SU-DHL-6 (cell line): Measurements from ENCODE around the gene TGFB2.
"Not testable (repeated sequence)": the region's sequence is repeated elsewhere in the genome, so short reads cannot be mapped to it uniquely, and the experiment has no call there.

Source experiments
- H2AFZ ChIP-seq: fragments of 200-600 bp; sonication (generic); 2 replicates; pipeline ENCODE4 v1.6.1; 2014; ENCODE audit warnings: low read depth, mild to moderate bottlenecking, moderate library complexity, mixed read lengths, antibody characterized with exemption, low read length; ENCODE audit not compliant: severe bottlenecking
- H3F3A ChIP-seq: fragments of 200-600 bp; shearing (Covaris generic); 2 replicates; pipeline ENCODE4 v1.6.0; 2016; ENCODE audit warnings: antibody characterized with exemption, mild to moderate bottlenecking; ENCODE audit not compliant: insufficient read depth
- H3K27ac ChIP-seq: fragments of 200-600 bp; sonication (generic); 2 replicates; pipeline ENCODE4 v1.5.1; 2016; ENCODE audit warnings: low read depth, mild to moderate bottlenecking, low read length, moderate library complexity, mixed read lengths
- H3K27me3 ChIP-seq: fragments of 200-600 bp; sonication (generic), shearing (Covaris generic); 2 replicates; pipeline ENCODE4 v1.6.0; 2014; ENCODE audit warnings: mild to moderate bottlenecking, low read length
- H3K36me3 ChIP-seq: fragments of 200-600 bp; sonication (generic); 2 replicates; pipeline ENCODE4 v1.6.1; 2014; ENCODE audit warnings: mild to moderate bottlenecking, low read length, mixed read lengths
- H3K4me2 ChIP-seq: fragments of 300-600, 200-600 bp; shearing (Covaris generic), sonication (generic); 2 replicates; pipeline ENCODE4 v1.6.0; 2014; ENCODE audit warnings: low read length, low read depth, mild to moderate bottlenecking; ENCODE audit not compliant: poor library complexity, severe bottlenecking
- H3K4me3 ChIP-seq: fragments of 200-600 bp; sonication (generic); 2 replicates; pipeline ENCODE4 v1.5.1; 2014; ENCODE audit warnings: antibody characterized with exemption, low read length, mild to moderate bottlenecking, mixed read lengths; ENCODE audit not compliant: insufficient read depth, poor library complexity, severe bottlenecking
- H3K79me2 ChIP-seq: fragments of 200-600 bp; sonication (generic); 2 replicates; pipeline ENCODE4 v1.6.1; 2014; ENCODE audit warnings: mild to moderate bottlenecking, low read length, moderate library complexity; ENCODE audit not compliant: insufficient read depth
- H3K9ac ChIP-seq: fragments of 200-600 bp; sonication (generic); 2 replicates; pipeline ENCODE4 v1.7.0; 2014; ENCODE audit warnings: mild to moderate bottlenecking, low read length
- H3K9me2 ChIP-seq: fragments of 200-600 bp; sonication (generic); replicated peaks from 2 replicates; pipeline ENCODE4 v1.6.1; 2014; ENCODE audit warnings: low read length; ENCODE audit not compliant: insufficient read depth
- H3K9me3 ChIP-seq: fragments of 200-600 bp; sonication (generic); 2 replicates; pipeline ENCODE4 v1.6.1; 2014; ENCODE audit warnings: low read length, mixed read lengths; ENCODE audit not compliant: insufficient read depth
- H4K20me1 ChIP-seq: fragments of 200-600 bp; sonication (generic); 2 replicates; pipeline ENCODE4 v1.6.1; 2014; ENCODE audit warnings: low read depth, mild to moderate bottlenecking, antibody characterized with exemption, low read length, moderate library complexity, mixed read lengths
- CTCF ChIP-seq: fragments of 200-600 bp; sonication (generic); IDR thresholded peaks from one replicate; pipeline ENCODE4 v1.5.1; 2017; ENCODE audit warnings: antibody characterized with exemption, mild to moderate bottlenecking, low read length, moderate library complexity; ENCODE audit not compliant: insufficient read depth, poor library complexity, severe bottlenecking
- EZH2phosphoT487 ChIP-seq: fragments of 200-600 bp; sonication (generic), shearing (Covaris generic); conservative IDR thresholded peaks from 2 replicates; pipeline ENCODE4 v1.6.1; 2018; ENCODE audit warnings: mild to moderate bottlenecking, antibody characterized with exemption, low read length, moderate library complexity, mixed read lengths

TGFB2 gene

DNA sequence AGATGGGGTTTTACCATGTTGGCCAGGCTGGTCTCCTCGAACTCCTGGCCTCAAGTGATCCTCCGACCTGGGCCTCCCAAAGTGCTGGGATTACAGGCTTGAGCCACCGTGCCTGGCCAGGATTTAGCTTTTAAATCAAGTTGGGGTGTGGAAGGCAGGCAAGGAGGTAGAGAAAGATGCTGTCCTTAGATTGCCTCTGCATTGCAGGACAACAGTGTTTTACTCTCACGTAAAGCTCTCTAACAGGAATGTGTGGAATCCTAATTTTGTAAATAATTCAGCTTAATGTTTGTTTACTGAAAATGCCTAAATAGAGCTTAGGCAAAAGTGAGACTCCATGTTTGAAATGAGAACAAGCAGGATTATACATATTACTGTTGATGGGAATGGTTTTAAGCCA is 29.5 kb upstream of the TGFB2 start:
- H3K9ac ChIP-seq = no peak overlapping the region
- no peaks in the 10 kb centered on the region; the same call in 1 of the 2 replicates for H3K36me3 ChIP-seq
- H2AFZ ChIP-seq = no peak overlapping the region
- H4K20me1 ChIP-seq = no peaks in the 10 kb centered on the region
- H3K9me2 ChIP-seq = no peaks in the 10 kb centered on the region
- H3K79me2 ChIP-seq = no peaks in the 10 kb centered on the region
- H3K4me2 ChIP-seq = no peak overlapping the region
- no peaks in the 10 kb centered on the region for H3K9me3 ChIP-seq
- H3K27me3 ChIP-seq = no peaks in the 10 kb centered on the region
- TF ChIP-seq CTCF (no peak), EZH2phosphoT487 (no peak)
- no peaks in the 10 kb centered on the region for H3F3A ChIP-seq
- no peak overlapping the region for H3K27ac ChIP-seq
- no peak overlapping the region for H3K4me3 ChIP-seq

DNA sequence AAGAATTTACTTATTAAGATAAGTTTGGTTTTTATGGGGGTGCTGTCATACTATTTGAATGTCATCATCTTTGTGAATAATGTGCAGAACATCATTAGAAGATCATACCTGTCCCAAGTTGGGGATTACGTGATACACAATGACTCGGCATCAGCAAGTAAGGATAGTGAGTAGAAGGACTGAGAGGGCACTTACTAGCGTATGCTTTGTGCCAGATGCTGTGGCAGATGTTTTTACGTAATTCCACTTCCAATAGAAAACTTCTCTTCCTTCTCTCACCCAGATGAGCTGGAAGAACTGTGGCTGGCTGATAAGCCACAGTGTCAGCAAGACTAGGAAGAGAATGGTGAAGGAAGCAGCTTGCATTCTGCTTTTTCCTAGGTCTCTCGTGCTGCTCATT is 28.1 kb upstream of the TGFB2 start:
- Histone ChIP-seq H3K27me3 (no peaks in the 10 kb centered on the region), H3K4me2 (no peak overlapping the region), H3K4me3 (no peak overlapping the region), H2AFZ (no peak overlapping the region), H3K9ac (no peak overlapping the region), H4K20me1 (no peaks in the 10 kb centered on the region), H3K9me2 (no peaks in the 10 kb centered on the region), H3K36me3 (no peaks in the 10 kb centered on the region; the same call in 1 of the 2 replicates), H3K9me3 (no peaks in the 10 kb centered on the region), H3K79me2 (no peaks in the 10 kb centered on the region), H3F3A (0 out of 2 replicates have a peak, but pooled peaks cover 4% of the 10 kb centered on the region), H3K27ac (no peak overlapping the region)
- TF ChIP-seq CTCF (no peak), EZH2phosphoT487 (no peak)

DNA sequence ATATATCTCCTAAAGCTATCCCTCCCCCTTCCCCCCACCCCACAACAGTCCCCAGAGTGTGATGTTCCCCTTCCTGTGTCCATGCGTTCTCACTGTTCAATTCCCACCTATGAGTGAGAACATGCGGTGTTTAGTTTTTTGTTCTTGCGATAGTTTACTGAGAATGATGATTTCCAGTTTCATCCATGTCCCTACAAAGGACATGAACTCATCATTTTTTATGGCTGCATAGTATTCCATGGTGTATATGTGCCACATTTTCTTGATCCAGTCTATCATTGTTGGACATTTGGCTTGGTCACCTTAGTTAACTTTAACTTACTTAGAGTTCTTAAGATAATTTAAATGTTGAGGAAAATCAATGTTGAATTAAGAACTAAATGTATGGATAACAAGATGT is 25.0 kb upstream of the TGFB2 start:
- not testable (repeated sequence) for H4K20me1 ChIP-seq, H3K36me3 ChIP-seq, H3K9me2 ChIP-seq, H2AFZ ChIP-seq, H3K4me3 ChIP-seq, H3F3A ChIP-seq, H3K9me3 ChIP-seq, H3K9ac ChIP-seq, H3K79me2 ChIP-seq, H3K27ac ChIP-seq, H3K27me3 ChIP-seq, H3K4me2 ChIP-seq

DNA sequence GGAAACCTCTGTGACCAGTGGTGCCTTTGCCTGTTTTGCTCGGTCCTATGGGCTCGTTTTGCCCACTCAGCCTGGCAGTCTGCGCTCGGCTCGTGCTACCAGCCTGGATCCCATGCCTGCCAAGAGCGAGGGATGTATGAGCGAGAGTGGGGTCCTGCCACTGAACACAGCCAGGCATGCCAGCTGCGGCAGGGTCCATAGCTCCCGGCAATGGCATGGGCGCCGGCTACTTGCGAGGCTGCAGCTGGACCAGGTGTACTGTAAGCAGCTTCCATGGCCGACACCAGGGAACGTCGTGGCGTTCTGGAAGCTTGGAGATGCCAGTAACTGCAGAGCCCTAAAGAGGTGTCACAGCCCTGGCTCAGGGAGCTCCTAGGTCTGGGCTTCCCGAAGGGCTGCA is 22.4 kb upstream of the TGFB2 start:
- Histone ChIP-seq H3K4me2 (no peak overlapping the region), H3K27ac (no peak overlapping the region), H3K9me3 (no peaks in the 10 kb centered on the region), H3K36me3 (no peaks in the 10 kb centered on the region; the same call in 1 of the 2 replicates), H3K9me2 (no peaks in the 10 kb centered on the region), H3K79me2 (no peaks in the 10 kb centered on the region), H2AFZ (no peak overlapping the region), H3F3A (0 out of 2 replicates have a peak, but pooled peaks cover 4% of the 10 kb centered on the region), H3K9ac (no peak overlapping the region), H3K4me3 (no peak overlapping the region), H3K27me3 (no peaks in the 10 kb centered on the region), H4K20me1 (no peaks in the 10 kb centered on the region)
- TF ChIP-seq EZH2phosphoT487 (no peak), CTCF (no peak)
